Kidney (tissue), 14 donors: ENCODE data around the gene SPHK2. TPM values are rescaled to one million over a fixed set of nuclear protein-coding genes. Genes with fewer than 3 reads are reported as not detected.
A peak's percentile ranks its signal among the peaks of the same experiment; 100 is the strongest.

Experiments used
- DNase-seq, 5 donors: peaks; one replicate each; pipeline ENCODE4 v3.0.0-alpha.2; 2013 to 2020
- FAIRE-seq: peaks from 2 replicates; lab custom pipeline; 2012; peaks lifted over from hg19 to GRCh38; lab: Jason Lieb, UNC
- H3K27ac ChIP-seq, 2 donors: one replicate each; pipeline ENCODE4 v1.7.0; 2013; ENCODE audit warnings: low read depth in 2 of 2, low read length in 2 of 2, inconsistent platforms in 1 of 2
- H3K27me3 ChIP-seq: one replicate; pipeline ENCODE4 v1.7.1; 2013; ENCODE audit warnings: low read length, inconsistent platforms; ENCODE audit not compliant: control insufficient read depth, insufficient read depth
- H3K36me3 ChIP-seq, 3 donors: one replicate each; pipeline versions ENCODE4 v1.7.0 to v1.7.1; 2013; ENCODE audit warnings: low read length in 3 of 3, control low read depth in 1 of 3, inconsistent platforms in 1 of 3; ENCODE audit not compliant: insufficient read depth in 3 of 3, control insufficient read depth in 2 of 3
- H3K4me1 ChIP-seq, 3 donors: one replicate each; pipeline versions ENCODE4 v1.7.0 to v1.7.1; 2013; ENCODE audit warnings: low read length in 3 of 3, inconsistent platforms in 1 of 3, low read depth in 1 of 3; ENCODE audit not compliant: control insufficient read depth in 2 of 3, insufficient read depth in 2 of 3
- H3K4me3 ChIP-seq, 3 donors: one replicate each; pipeline versions ENCODE4 v1.7.0 to v1.8.1; 2013; ENCODE audit warnings: low read length in 3 of 3, control low read depth in 1 of 3, inconsistent platforms in 1 of 3
- H3K9ac ChIP-seq, 3 donors: one replicate each; pipeline versions ENCODE4 v1.7.0 to v1.7.1; 2013; ENCODE audit warnings: low read length in 3 of 3, control low read depth in 1 of 3, inconsistent platforms in 1 of 3
- H3K9me3 ChIP-seq, 3 donors: one replicate each; pipeline versions ENCODE4 v1.7.0 to v1.7.1; 2013; ENCODE audit warnings: low read length in 3 of 3, control low read depth in 1 of 3, inconsistent platforms in 1 of 3; ENCODE audit not compliant: control insufficient read depth in 2 of 3, insufficient read depth in 1 of 3
- CTCF ChIP-seq: IDR thresholded peaks from 3 replicates; pipeline ENCODE4 v1.5.1; 2012; ENCODE audit warnings: mild to moderate bottlenecking, moderate library complexity, borderline replicate concordance; ENCODE audit not compliant: insufficient read depth; ENCODE audit errors: extremely low read depth
- intact Hi-C: fragments of 100-400 bp; cut with DNase I; formaldehyde crosslinking; loops from one replicate; pipeline ENCODE4 v1.11.1; 2022
- polyA plus RNA-seq: library from polyadenylated mRNA; stranded (reverse); fragments of 350-450 nt; fragmentation: Illumina TruSeq; extraction: RNeasy Lipid Tissue Mini Kit (QIAGEN cat#74804); gene quantifications from one replicate; pipeline ENCODE4 v1.2.3, GENCODE V29; 2014; ENCODE audit warnings: low read depth, low replicate concordance; ENCODE audit not compliant: insufficient read depth
- total RNA-seq: library from RNA; stranded (reverse); fragmentation: NEBNext Ultra II Directional; extraction: Animal tissue kit (Norgen Biotek cat#: 25700); gene quantifications from one replicate; pipeline ENCODE4 v1.2.1, GENCODE V29; 2021
- donor health status: control.
- donor health status: control.
- donor health status: control.
- donor health status: control.
- donor health status: control.
- donor health status: DM: yes; HTN: yes; CAD: no.
- donor health status: Normal renal cell carcinoma (clear cell type).

SPHK2 gene
- total and polyA plus RNA-seq, 2 donors from 2014 or later: 23.3 to 37.2 TPM

- no peaks in the 10 kb centered on the region for H3K9me3 ChIP-seq
- no peak overlapping the region for H3K27ac ChIP-seq
- DNase-seq (peak in 2 of 5 donors; percentile 71 to 75), FAIRE-seq (no peak)
- H3K27me3 ChIP-seq: no peaks in the 10 kb centered on the region
- intact Hi-C loops: no loop called here
- no peak overlapping the region for H3K9ac ChIP-seq
- peak overlapping the region in 1 of 3 donors; percentile 78 for H3K4me3 ChIP-seq
- peaks cover 0 to 4% (median 0%) of the 10 kb centered on the region in 3 donors for H3K36me3 ChIP-seq
- TF ChIP-seq CTCF: no peak
- peaks cover 3 to 17% (median 10%) of the 10 kb centered on the region in 3 donors for H3K4me1 ChIP-seq
Observed at GRCh38 chr19:48625891-48626327, 6.6 kb downstream of the SPHK2 start.

GRCh38 chr19:48627201-48627864, 8.0 kb downstream of the SPHK2 start:
- Histone ChIP-seq H3K4me1 (peaks cover 3 to 21% (median 10%) of the 10 kb centered on the region in 3 donors), H3K4me3 (no peak overlapping the region), H3K27ac (peak overlapping the region in 1 of 2 donors; percentile 4), H3K27me3 (no peaks in the 10 kb centered on the region), H3K9ac (no peak overlapping the region), H3K9me3 (no peaks in the 10 kb centered on the region), H3K36me3 (peaks cover 0 to 9% (median 3%) of the 10 kb centered on the region in 3 donors)
- intact Hi-C loops: no loop called here
- FAIRE-seq (no peak), DNase-seq (peak in 2 of 5 donors; percentile 60 to 79)
- no peak for TF ChIP-seq CTCF

GRCh38 chr19:48627865-48628314, 8.6 kb downstream of the SPHK2 start:
- Histone ChIP-seq H3K9me3 (no peaks in the 10 kb centered on the region), H3K27me3 (no peaks in the 10 kb centered on the region), H3K9ac (no peak overlapping the region), H3K4me1 (peaks cover 3 to 25% (median 14%) of the 10 kb centered on the region in 3 donors), H3K27ac (no peak overlapping the region), H3K4me3 (no peak overlapping the region), H3K36me3 (peaks cover 0 to 6% (median 3%) of the 10 kb centered on the region in 3 donors)
- TF ChIP-seq CTCF: no peak
- DNase-seq: peak in 2 of 5 donors; percentile 51 to 77
- FAIRE-seq: no peak
- intact Hi-C loops: no loop called here
